ENCODE data around the gene KDM3A. TPM values are rescaled to one million over a fixed set of nuclear protein-coding genes. Genes with fewer than 3 reads are reported as not detected.
A peak's percentile ranks its signal among the peaks of the same experiment; 100 is the strongest.

The KDM3A gene
- total and polyA plus RNA-seq, 10 donors: 16.1 to 87.5 (median 45.5) TPM

GRCh38 chr2:86455181-86455580 lies 14.0 kb downstream of the KDM3A start:
- TF ChIP-seq POLR2AphosphoS5 (IDR thresholded peaks at IDR 0.05): no peak
- TF ChIP-seq CTCF (IDR thresholded peaks at IDR 0.05 in 8 of 11, conservative IDR thresholded peaks at IDR 0.05 in 3 of 11): no peak
- no peak for TF ChIP-seq POLR2A (IDR thresholded peaks at IDR 0.05)
- no peak overlapping the region for H3K27ac ChIP-seq
- H3K36me3 ChIP-seq: peaks cover 0 to 100% (median 87%) of the 10 kb centered on the region in 6 donors
- intact Hi-C loops (cut with DNase I; ENCODE audit: low total_unique reads): no loop called here
- no peaks in the 10 kb centered on the region for H3K27me3 ChIP-seq (replicated peaks in 1 of 7)
- no peak overlapping the region for H3K4me3 ChIP-seq
- H3K9me3 ChIP-seq: no peaks in the 10 kb centered on the region
- peaks cover 0 to 12% (median 4%) of the 10 kb centered on the region in 6 donors for H3K4me1 ChIP-seq
- no peak for DNase-seq
- 88 to 98% (median 96%) methylated on average over 5 of the region's 5 CpGs for WGBS, 5 donors

- H3K4me1 ChIP-seq: no peaks in the 10 kb centered on the region
- H3K27me3 ChIP-seq (replicated peaks in 1 of 7): no peaks in the 10 kb centered on the region
- H3K4me3 ChIP-seq: no peak overlapping the region
- WGBS, 5 donors: 95 to 99% (median 98%) methylated on average over 3 of the region's 3 CpGs
- intact Hi-C loops (cut with DNase I; ENCODE audit: low total_unique reads): no loop called here
- H3K9me3 ChIP-seq: no peaks in the 10 kb centered on the region
- no peak overlapping the region for H3K27ac ChIP-seq
- DNase-seq: no peak
- no peak for TF ChIP-seq POLR2AphosphoS5 (IDR thresholded peaks at IDR 0.05)
- peaks cover 3 to 100% (median 89%) of the 10 kb centered on the region in 6 donors for H3K36me3 ChIP-seq
Measured at GRCh38 chr2:86461042-86461743, 20.0 kb downstream of the KDM3A start.

- no peaks in the 10 kb centered on the region for H3K9me3 ChIP-seq
- intact Hi-C loops (cut with DNase I; ENCODE audit: low total_unique reads): no loop called here
- H3K27me3 ChIP-seq (replicated peaks in 1 of 7): no peaks in the 10 kb centered on the region
- H3K36me3 ChIP-seq: peaks cover 3 to 100% (median 79%) of the 10 kb centered on the region in 6 donors
- H3K27ac ChIP-seq: peak overlapping the region in 1 of 8 donors; percentile 9
- no peak for TF ChIP-seq POLR2AphosphoS5 (IDR thresholded peaks at IDR 0.05)
- no peak for TF ChIP-seq POLR2A (IDR thresholded peaks at IDR 0.05)
- TF ChIP-seq CTCF (IDR thresholded peaks at IDR 0.05 in 8 of 11, conservative IDR thresholded peaks at IDR 0.05 in 3 of 11): no peak
- no peak overlapping the region for H3K4me3 ChIP-seq
- no peak for DNase-seq
- peaks cover 0 to 10% (median 0%) of the 10 kb centered on the region in 6 donors for H3K4me1 ChIP-seq
- 75 to 83% (median 82%) methylated on average over 3 of the region's 3 CpGs for WGBS, 5 donors
Measured at GRCh38 chr2:86464652-86465051, 23.5 kb downstream of the KDM3A start.

DNA sequence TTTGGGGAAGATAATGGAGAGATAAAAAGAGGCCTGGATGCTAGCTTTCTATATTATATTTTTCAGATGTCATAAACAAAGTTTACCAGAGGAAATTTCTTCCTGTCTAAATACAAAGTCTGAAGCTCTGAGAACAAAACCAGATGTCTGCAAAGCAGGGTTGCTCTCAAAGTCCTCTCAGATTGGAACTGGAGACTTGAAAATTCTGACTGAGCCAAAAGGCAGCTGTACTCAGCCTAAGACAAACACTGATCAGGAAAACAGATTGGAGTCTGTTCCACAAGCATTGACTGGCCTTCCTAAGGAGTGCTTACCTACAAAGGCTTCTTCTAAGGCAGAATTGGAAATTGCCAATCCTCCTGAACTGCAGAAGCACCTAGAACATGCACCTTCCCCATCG lies 25.1 kb downstream of the KDM3A start:
- H3K4me1 ChIP-seq: peaks cover 0 to 10% (median 0%) of the 10 kb centered on the region in 6 donors
- H3K9me3 ChIP-seq: no peaks in the 10 kb centered on the region
- no peak overlapping the region for H3K4me3 ChIP-seq
- DNase-seq: no peak
- no peak overlapping the region for H3K27ac ChIP-seq
- H3K36me3 ChIP-seq: peaks cover 3 to 100% (median 74%) of the 10 kb centered on the region in 6 donors
- 86 to 100% (median 95%) methylated on average over 1 of the region's 1 CpG for WGBS, 5 donors
- TF ChIP-seq CTCF (IDR thresholded peaks at IDR 0.05 in 8 of 11, conservative IDR thresholded peaks at IDR 0.05 in 3 of 11) (no peak), POLR2A (IDR thresholded peaks at IDR 0.05) (no peak), POLR2AphosphoS5 (IDR thresholded peaks at IDR 0.05) (no peak)
- H3K27me3 ChIP-seq (replicated peaks in 1 of 7): no peaks in the 10 kb centered on the region
- intact Hi-C loops (cut with DNase I; ENCODE audit: low total_unique reads): no loop called here
